IPS DF 19.7 (cell line): ENCODE data around the gene DNAH17.
A peak's percentile ranks its signal among the peaks of the same experiment; 100 is the strongest.
"Not testable (repeated sequence)": the region's sequence is repeated elsewhere in the genome, so short reads cannot be mapped to it uniquely, and the experiment has no call there.

ENCODE experiments used
- DNase-seq: peaks from one replicate; pipeline ENCODE4 v3.0.0-alpha.2; 2013; ENCODE audit warnings: low read depth, low spot score

Gene DNAH17

GRCh38 chr17:78524870-78525510, 52.2 kb downstream of the DNAH17 start:
- no peak for DNase-seq

- no peak for DNase-seq
Measured at GRCh38 chr17:78523934-78524655, 53.1 kb downstream of the DNAH17 start.

- DNase-seq, result no peak
Measured at GRCh38 chr17:78522031-78522809, 55.0 kb downstream of the DNAH17 start.

- no peak for DNase-seq
Measured at GRCh38 chr17:78517421-78517820, 59.8 kb downstream of the DNAH17 start.

GRCh38 chr17:78515480-78515879, 61.7 kb downstream of the DNAH17 start:
- DNase-seq, result no peak

GRCh38 chr17:78514521-78514920, 62.7 kb downstream of the DNAH17 start:
- no peak for DNase-seq

- no peak for DNase-seq
Measured at GRCh38 chr17:78512976-78513375, 64.2 kb downstream of the DNAH17 start.

- DNase-seq, result no peak
Measured at GRCh38 chr17:78510141-78511075, 66.8 kb downstream of the DNAH17 start.

- no peak for DNase-seq
Measured at GRCh38 chr17:78507526-78507925, 69.7 kb downstream of the DNAH17 start.

GRCh38 chr17:78506454-78507309, 70.5 kb downstream of the DNAH17 start:
- DNase-seq, result no peak

GRCh38 chr17:78504156-78504925, 72.9 kb downstream of the DNAH17 start:
- no peak for DNase-seq

- DNase-seq, result not testable (repeated sequence)
Measured at GRCh38 chr17:78503388-78503787, 73.8 kb downstream of the DNAH17 start.

GRCh38 chr17:78502611-78503148, 74.5 kb downstream of the DNAH17 start:
- DNase-seq, result no peak

- DNase-seq, result no peak
Measured at GRCh38 chr17:78501241-78502036, 75.8 kb downstream of the DNAH17 start.

GRCh38 chr17:78500806-78501205, 76.4 kb downstream of the DNAH17 start:
- no peak for DNase-seq

GRCh38 chr17:78499715-78500540, 77.3 kb downstream of the DNAH17 start:
- no peak for DNase-seq

- DNase-seq, result no peak
Measured at GRCh38 chr17:78498848-78499247, 78.3 kb downstream of the DNAH17 start.

- DNase-seq, result peak; percentile 56
Measured at GRCh38 chr17:78497115-78497540, 80.1 kb downstream of the DNAH17 start.
